Measurements from ENCODE around the gene SLC16A2.
A peak's percentile ranks its signal among the peaks of the same experiment; 100 is the strongest.

The SLC16A2 gene

GRCh38 chrX:74540635-74541249 lies 119.4 kb downstream of the SLC16A2 start:
- no peak for DNase-seq

- DNase-seq: no peak
Measured at GRCh38 chrX:74545880-74546523, 124.7 kb downstream of the SLC16A2 start.

GRCh38 chrX:74546984-74547383 lies 125.7 kb downstream of the SLC16A2 start:
- no peak for DNase-seq

GRCh38 chrX:74550295-74550802 lies 129.1 kb downstream of the SLC16A2 start:
- peak; percentile 68 to 85 for DNase-seq

GRCh38 chrX:74551934-74552333 lies 130.6 kb downstream of the SLC16A2 start:
- no peak for DNase-seq

- no peak for DNase-seq
Measured at GRCh38 chrX:74557378-74557777, 136.1 kb downstream of the SLC16A2 start.

- DNase-seq: no peak
Measured at GRCh38 chrX:74578137-74578536, 156.8 kb downstream of the SLC16A2 start.

GRCh38 chrX:74579597-74580198 lies 158.4 kb downstream of the SLC16A2 start:
- peak in 1 of 2 experiments; percentile 46 for DNase-seq

Measured in NCI-H524 (cell line).